OCI-LY3 (cell line): ENCODE results near the gene GDPGP1.
"Not testable (repeated sequence)": the region's sequence is repeated elsewhere in the genome, so short reads cannot be mapped to it uniquely, and the experiment has no call there.

ENCODE experiments used
- H2AFZ ChIP-seq: fragments of 200-600, 300-600 bp; shearing (Covaris generic); 2 replicates; pipeline ENCODE4 v1.6.0; 2014; ENCODE audit warnings: antibody characterized with exemption, low read depth, low read length
- H3K27ac ChIP-seq: fragments of 200-600, 300-600 bp; sonication (generic); 2 replicates; pipeline ENCODE4 v1.5.1; 2014; ENCODE audit warnings: mild to moderate bottlenecking, low read length, moderate library complexity, mixed read lengths
- H3K27me3 ChIP-seq: fragments of 200-600, 300-600 bp; sonication (generic); 2 replicates; pipeline ENCODE4 v1.6.1; 2014; ENCODE audit warnings: low read depth, low read length, mixed read lengths
- H3K36me3 ChIP-seq: fragments of 200-600, 300-600 bp; sonication (generic); replicated peaks from 2 replicates; pipeline ENCODE3; 2014; ENCODE audit warnings: low read depth, low read length, mixed read lengths
- H3K4me1 ChIP-seq: fragments of 300-600, 200-600 bp; sonication (generic); 2 replicates; pipeline ENCODE4 v1.6.1; 2014; ENCODE audit warnings: low read length, mixed read lengths
- H3K4me2 ChIP-seq: fragments of 200-600, 300-600 bp; sonication (generic); 2 replicates; pipeline ENCODE4 v1.6.1; 2014; ENCODE audit warnings: low read length, mixed read lengths
- H3K4me3 ChIP-seq: fragments of 300-600, 200-600 bp; sonication (generic); 2 replicates; pipeline ENCODE4 v1.5.1; 2014; ENCODE audit warnings: antibody characterized with exemption, mild to moderate bottlenecking, low read length, moderate library complexity
- H3K79me2 ChIP-seq: fragments of 300-600, 200-600 bp; shearing (Covaris generic); 2 replicates; pipeline ENCODE4 v1.6.1; 2014; ENCODE audit warnings: mild to moderate bottlenecking, low read length, mixed read lengths
- H3K9ac ChIP-seq: fragments of 300-600, 200-600 bp; shearing (Covaris generic); 2 replicates; pipeline ENCODE4 v1.6.0; 2014; ENCODE audit warnings: mild to moderate bottlenecking, low read length, moderate library complexity
- H3K9me3 ChIP-seq: fragments of 200-600, 300-600 bp; shearing (Covaris generic); 2 replicates; pipeline ENCODE4 v1.6.1; 2014; ENCODE audit warnings: low read length, mixed read lengths; ENCODE audit not compliant: insufficient read depth
- H4K20me1 ChIP-seq: fragments of 200-600, 300-600 bp; sonication (generic); 2 replicates; pipeline ENCODE4 v1.6.1; 2016; ENCODE audit warnings: low read length, mixed read lengths; ENCODE audit not compliant: insufficient read depth
- EZH2phosphoT487 ChIP-seq: fragments of 200-600 bp; shearing (Covaris generic); IDR thresholded peaks from 2 replicates; pipeline ENCODE4 v1.6.1; 2018; ENCODE audit warnings: antibody characterized with exemption, mixed run types, low read depth
- TF ChIP-seq, protein P1 (sequence below): fragments of 200-600, 300-600 bp; sonication (generic); IDR thresholded peaks from 2 replicates; pipeline ENCODE4 v1.5.1; 2014; ENCODE audit warnings: antibody characterized with exemption, low read length, low read depth

The GDPGP1 gene

DNA sequence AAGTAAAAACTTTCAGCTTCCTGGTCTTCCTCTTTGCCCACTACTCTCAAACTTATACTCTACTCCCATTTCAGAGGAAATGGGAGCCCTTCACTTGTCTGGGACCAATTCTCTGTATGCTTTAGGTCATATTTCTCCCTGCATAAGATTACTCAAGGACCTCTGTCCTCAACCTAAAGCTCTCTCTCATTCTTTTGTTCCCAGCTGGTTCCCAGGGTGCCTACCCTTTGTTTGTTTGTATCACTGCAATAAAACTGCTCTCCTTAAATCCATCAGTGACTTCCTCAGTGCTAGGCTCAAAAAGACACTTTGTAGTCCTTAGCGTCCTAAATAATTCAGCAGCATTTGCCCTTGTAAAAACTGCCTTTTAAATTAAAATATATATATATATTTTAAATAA, 34.4 kb downstream of the GDPGP1 start:
- Histone ChIP-seq H3K9me3 (no peaks in the 10 kb centered on the region), H3K36me3 (peaks cover 47% of the 10 kb centered on the region), H3K4me3 (no peak overlapping the region), H4K20me1 (peaks cover 26% of the 10 kb centered on the region), H3K79me2 (peaks cover 81% of the 10 kb centered on the region), H3K27ac (no peak overlapping the region), H3K4me1 (peaks cover 17% of the 10 kb centered on the region), H2AFZ (no peak overlapping the region), H3K4me2 (no peak overlapping the region), H3K9ac (no peak overlapping the region), H3K27me3 (no peaks in the 10 kb centered on the region)
- TF ChIP-seq, protein P1, sequence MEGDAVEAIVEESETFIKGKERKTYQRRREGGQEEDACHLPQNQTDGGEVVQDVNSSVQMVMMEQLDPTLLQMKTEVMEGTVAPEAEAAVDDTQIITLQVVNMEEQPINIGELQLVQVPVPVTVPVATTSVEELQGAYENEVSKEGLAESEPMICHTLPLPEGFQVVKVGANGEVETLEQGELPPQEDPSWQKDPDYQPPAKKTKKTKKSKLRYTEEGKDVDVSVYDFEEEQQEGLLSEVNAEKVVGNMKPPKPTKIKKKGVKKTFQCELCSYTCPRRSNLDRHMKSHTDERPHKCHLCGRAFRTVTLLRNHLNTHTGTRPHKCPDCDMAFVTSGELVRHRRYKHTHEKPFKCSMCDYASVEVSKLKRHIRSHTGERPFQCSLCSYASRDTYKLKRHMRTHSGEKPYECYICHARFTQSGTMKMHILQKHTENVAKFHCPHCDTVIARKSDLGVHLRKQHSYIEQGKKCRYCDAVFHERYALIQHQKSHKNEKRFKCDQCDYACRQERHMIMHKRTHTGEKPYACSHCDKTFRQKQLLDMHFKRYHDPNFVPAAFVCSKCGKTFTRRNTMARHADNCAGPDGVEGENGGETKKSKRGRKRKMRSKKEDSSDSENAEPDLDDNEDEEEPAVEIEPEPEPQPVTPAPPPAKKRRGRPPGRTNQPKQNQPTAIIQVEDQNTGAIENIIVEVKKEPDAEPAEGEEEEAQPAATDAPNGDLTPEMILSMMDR: no peak
- TF ChIP-seq EZH2phosphoT487: no peak

DNA sequence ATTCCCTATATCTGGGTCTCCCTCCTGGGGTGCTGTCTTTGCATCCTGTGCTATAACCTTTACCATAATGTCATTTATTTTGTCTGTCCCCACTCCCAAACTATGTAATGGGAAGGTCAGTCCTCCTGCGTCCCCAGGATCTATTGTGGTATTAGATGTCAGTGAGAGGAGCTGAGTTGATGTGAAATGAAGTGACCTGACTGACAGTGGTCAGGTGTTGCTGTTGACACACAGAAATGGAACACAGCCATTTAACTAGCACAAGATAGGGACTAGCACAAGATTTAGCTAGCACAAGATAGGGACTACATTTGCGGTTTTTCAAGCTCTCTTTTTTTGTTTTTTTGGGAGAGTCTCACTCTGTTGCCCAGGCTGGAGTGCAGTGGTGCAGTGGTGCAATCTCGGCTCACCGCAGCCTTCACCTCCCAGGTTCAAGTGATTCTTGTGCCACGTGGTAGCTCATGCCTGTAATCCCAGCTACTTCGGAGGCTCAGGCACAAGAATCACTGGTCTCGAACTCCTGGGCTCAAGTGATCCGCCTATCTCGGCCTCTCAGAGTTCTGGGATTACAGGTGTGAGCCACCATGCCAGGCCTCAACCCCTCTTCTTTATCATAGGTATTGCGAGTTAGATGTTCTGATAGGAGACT, 36.6 kb downstream of the GDPGP1 start:
- Histone ChIP-seq H3K36me3 (peaks cover 50% of the 10 kb centered on the region), H3K4me3 (no peak overlapping the region), H3K9me3 (no peaks in the 10 kb centered on the region), H3K79me2 (peaks cover 70% of the 10 kb centered on the region), H3K27me3 (no peaks in the 10 kb centered on the region), H3K9ac (no peak overlapping the region), H3K4me2 (no peak overlapping the region), H3K4me1 (peaks cover 8% of the 10 kb centered on the region), H3K27ac (no peak overlapping the region), H2AFZ (no peak overlapping the region), H4K20me1 (peaks cover 26% of the 10 kb centered on the region)
- TF ChIP-seq EZH2phosphoT487: no peak
- TF ChIP-seq, protein P1: no peak

DNA sequence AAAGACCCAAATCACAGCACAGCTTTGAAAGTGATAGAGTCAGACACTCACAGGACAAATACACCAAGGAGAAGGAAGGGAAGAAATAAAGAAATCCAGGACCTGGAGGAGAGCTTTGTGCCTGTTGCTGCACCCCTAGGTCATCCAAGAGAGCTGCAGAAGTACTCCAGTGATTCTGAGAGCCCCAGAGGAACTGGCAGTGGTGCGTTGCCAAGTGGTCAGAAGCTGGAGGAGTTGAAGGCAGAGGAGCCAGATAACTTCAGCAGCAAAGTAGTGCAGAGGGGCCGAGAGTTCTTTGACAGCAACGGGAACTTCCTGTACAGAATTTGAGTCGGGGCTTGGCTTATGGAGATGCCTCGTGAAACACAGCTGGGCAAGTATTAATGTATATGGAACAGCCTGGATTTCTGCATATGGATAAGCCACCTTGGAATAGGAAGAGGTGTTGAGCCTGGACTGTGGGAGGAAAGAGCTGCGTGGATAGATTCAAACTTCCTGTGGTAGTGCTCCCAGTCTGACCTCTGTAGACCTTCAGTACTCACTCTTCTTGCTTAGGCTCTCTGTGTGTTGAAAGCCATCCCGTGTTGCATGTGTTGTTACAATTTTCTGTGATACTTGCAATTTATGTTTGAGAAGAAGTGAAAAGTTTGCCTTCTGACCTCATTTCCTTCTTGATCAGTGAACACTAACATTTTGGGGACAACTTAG, 37.6 kb downstream of the GDPGP1 start:
- no peak overlapping the region for H3K4me3 ChIP-seq
- peaks cover 60% of the 10 kb centered on the region for H3K79me2 ChIP-seq
- no peaks in the 10 kb centered on the region for H3K9me3 ChIP-seq
- no peak overlapping the region for H3K27ac ChIP-seq
- H3K4me2 ChIP-seq: no peak overlapping the region
- peaks cover 8% of the 10 kb centered on the region for H3K4me1 ChIP-seq
- TF ChIP-seq EZH2phosphoT487: no peak
- TF ChIP-seq, protein P1: no peak
- H2AFZ ChIP-seq: no peak overlapping the region
- H3K9ac ChIP-seq: no peak overlapping the region
- peaks cover 50% of the 10 kb centered on the region for H3K36me3 ChIP-seq
- peaks cover 25% of the 10 kb centered on the region for H4K20me1 ChIP-seq
- H3K27me3 ChIP-seq: no peaks in the 10 kb centered on the region

DNA sequence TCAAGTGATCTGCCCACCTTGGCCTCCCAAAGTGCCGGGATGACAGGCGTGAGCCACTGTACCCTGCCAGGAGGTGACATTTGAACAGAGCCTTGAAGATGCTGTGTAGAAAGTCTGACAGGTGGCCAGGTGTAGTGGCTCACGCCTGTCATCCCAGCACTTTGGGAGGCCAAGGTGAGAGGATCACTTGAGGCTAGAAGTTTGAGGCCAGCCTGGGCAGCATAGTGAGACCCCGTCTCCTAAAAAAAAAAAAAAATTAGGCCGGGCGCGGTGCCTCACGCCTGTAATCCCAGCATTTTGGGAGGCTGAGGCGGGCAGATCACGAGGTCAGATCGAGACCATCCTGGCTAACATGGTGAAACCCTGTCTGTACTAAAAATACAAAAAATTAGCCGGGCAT, 44.5 kb downstream of the GDPGP1 start:
- not testable (repeated sequence) for H3K9me3 ChIP-seq, H3K27me3 ChIP-seq, H3K4me3 ChIP-seq, H3K9ac ChIP-seq, H3K79me2 ChIP-seq, H3K4me2 ChIP-seq, H3K36me3 ChIP-seq, H2AFZ ChIP-seq, H3K27ac ChIP-seq, H3K4me1 ChIP-seq, H4K20me1 ChIP-seq

DNA sequence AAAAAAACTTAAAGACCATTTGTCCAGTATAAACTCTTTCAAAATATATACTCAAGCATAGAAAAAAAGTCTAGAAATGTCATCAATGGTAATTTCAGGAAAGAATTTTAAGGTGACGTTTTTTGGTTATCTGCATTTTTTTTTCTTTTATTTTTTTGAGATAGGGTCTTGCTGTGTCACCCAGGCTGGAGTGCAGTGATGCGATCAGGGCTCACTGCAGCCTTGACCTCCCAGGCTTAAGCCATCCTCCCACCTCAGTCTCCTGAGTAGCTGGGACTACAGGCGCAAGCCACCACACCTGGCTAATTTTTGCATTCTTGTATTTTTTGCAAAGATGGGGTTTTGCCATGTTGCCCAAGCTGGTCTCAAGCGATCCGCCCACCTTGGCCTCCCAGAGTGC, 46.7 kb downstream of the GDPGP1 start:
- not testable (repeated sequence) for H3K27ac ChIP-seq, H2AFZ ChIP-seq, H4K20me1 ChIP-seq, H3K9me3 ChIP-seq, H3K27me3 ChIP-seq, H3K9ac ChIP-seq, H3K79me2 ChIP-seq, H3K36me3 ChIP-seq, H3K4me2 ChIP-seq, H3K4me3 ChIP-seq, H3K4me1 ChIP-seq

DNA sequence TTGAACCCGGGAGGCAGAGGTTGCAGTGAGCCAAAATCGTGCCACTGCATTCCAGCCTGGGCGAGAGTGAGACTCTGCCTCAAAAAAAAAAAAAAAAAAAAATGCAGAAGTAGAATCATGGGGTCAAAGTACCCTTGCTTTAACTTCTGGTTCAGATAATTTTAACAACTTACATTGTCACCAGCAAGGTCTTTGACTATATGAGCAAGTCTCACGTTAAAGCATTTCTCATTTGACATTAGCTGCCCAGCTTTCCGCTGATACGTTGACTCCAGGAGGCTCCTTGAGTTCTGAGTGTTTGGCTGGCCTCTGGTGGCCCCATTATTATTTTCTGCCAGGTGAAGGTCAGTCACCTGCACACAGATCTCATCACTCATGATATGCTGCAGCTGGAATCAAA, 47.6 kb downstream of the GDPGP1 start:
- not testable (repeated sequence) for H3K4me3 ChIP-seq, H3K36me3 ChIP-seq, H2AFZ ChIP-seq, H3K79me2 ChIP-seq, H3K4me1 ChIP-seq, H3K27ac ChIP-seq, H3K27me3 ChIP-seq, H4K20me1 ChIP-seq, H3K9me3 ChIP-seq, H3K4me2 ChIP-seq, H3K9ac ChIP-seq
